ENCODE data around the gene NR4A2. TPM values are rescaled to one million over a fixed set of nuclear protein-coding genes. Genes with fewer than 3 reads are reported as not detected.

The NR4A2 gene
- total RNA-seq, 2 donors from 2014 or later = 1.2 to 1.6 TPM

DNA sequence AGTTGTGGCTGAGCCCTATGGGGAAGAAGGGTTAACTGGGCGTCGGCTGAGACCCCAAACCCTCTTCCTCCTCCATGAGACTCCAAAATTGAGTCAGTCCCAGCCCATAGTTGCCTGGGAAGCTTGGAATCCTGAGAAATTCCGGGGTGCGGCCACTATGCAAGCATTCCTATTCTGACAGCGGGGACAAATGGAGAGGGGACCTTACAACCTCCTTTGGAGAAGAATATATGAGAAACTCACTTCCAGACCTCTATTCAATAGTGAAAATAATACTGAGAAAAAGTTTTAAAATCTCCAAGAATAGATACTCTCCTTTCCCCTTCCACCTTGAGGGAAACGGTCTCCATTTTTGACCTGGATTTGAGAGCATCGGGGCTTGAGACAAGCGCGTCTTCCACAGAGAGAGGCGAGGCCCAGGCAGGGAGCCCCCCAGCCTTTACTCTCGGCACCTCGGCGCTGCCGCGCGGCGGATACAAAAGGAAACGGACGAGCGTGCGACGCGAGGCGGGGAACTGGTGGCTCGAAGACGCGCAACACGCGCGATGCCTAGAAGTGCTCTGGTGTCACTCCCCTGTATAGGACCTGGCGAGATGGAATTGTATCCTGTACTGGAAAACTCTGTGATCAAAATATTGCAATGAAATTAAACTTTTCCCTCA is 11.1 kb downstream of the NR4A2 start:
- H3K4me1 ChIP-seq (ENCODE audit: control insufficient read depth, insufficient read depth, low read length) = no peaks in the 10 kb centered on the region
- 42 to 51% methylated on average over 20 to 31 of the region's 31 CpGs for WGBS, 2 experiments (ENCODE audit: insufficient coverage in 1 of 2, insufficient read length in 1 of 2)
- H3K4me3 Mint-ChIP-seq = peak overlapping the region; percentile 45
- H3K36me3 Mint-ChIP-seq (ENCODE audit: low read depth) = no peaks in the 10 kb centered on the region
- peaks cover 74% of the 10 kb centered on the region for H3K27me3 ChIP-seq (ENCODE audit: control insufficient read depth, insufficient read depth, low read length, poor library complexity, severe bottlenecking)
- H3K4me1 Mint-ChIP-seq = peaks cover 18% of the 10 kb centered on the region
- TF ChIP-seq, protein P1, sequence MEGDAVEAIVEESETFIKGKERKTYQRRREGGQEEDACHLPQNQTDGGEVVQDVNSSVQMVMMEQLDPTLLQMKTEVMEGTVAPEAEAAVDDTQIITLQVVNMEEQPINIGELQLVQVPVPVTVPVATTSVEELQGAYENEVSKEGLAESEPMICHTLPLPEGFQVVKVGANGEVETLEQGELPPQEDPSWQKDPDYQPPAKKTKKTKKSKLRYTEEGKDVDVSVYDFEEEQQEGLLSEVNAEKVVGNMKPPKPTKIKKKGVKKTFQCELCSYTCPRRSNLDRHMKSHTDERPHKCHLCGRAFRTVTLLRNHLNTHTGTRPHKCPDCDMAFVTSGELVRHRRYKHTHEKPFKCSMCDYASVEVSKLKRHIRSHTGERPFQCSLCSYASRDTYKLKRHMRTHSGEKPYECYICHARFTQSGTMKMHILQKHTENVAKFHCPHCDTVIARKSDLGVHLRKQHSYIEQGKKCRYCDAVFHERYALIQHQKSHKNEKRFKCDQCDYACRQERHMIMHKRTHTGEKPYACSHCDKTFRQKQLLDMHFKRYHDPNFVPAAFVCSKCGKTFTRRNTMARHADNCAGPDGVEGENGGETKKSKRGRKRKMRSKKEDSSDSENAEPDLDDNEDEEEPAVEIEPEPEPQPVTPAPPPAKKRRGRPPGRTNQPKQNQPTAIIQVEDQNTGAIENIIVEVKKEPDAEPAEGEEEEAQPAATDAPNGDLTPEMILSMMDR (conservative IDR thresholded peaks at IDR 0.05) = no peak
- no peak for DNase-seq
- peaks cover 19% of the 10 kb centered on the region for H3K9me3 ChIP-seq (ENCODE audit: control insufficient read depth, low read length)
- no peak overlapping the region for H3K27ac Mint-ChIP-seq
- H3K9ac ChIP-seq (ENCODE audit: extremely low read depth, low read length, poor library complexity, severe bottlenecking) = no peak overlapping the region
- H3K27me3 Mint-ChIP-seq (ENCODE audit: insufficient read depth) = peaks cover 92% of the 10 kb centered on the region
- H3K27ac ChIP-seq (ENCODE audit: low read depth, low read length) = no peak overlapping the region
- H3K36me3 ChIP-seq (ENCODE audit: control insufficient read depth, insufficient read depth, low read length) = no peaks in the 10 kb centered on the region
- H3K4me3 ChIP-seq (ENCODE audit: low read length) = peak overlapping the region; percentile 75
- H3K9me3 Mint-ChIP-seq = peaks cover 21% of the 10 kb centered on the region

- H3K9me3 ChIP-seq (ENCODE audit: control insufficient read depth, low read length) = peaks cover 19% of the 10 kb centered on the region
- H3K27ac ChIP-seq (ENCODE audit: low read depth, low read length) = no peak overlapping the region
- Mint-ChIP-seq H3K27ac (no peak overlapping the region), H3K9me3 (peaks cover 21% of the 10 kb centered on the region), H3K4me3 (peak overlapping the region; percentile 59), H3K4me1 (peaks cover 18% of the 10 kb centered on the region), H3K27me3 (ENCODE audit: insufficient read depth) (peaks cover 90% of the 10 kb centered on the region), H3K36me3 (ENCODE audit: low read depth) (no peaks in the 10 kb centered on the region)
- no peaks in the 10 kb centered on the region for H3K4me1 ChIP-seq (ENCODE audit: control insufficient read depth, insufficient read depth, low read length)
- 65 to 68% methylated on average over 11 to 31 of the region's 31 CpGs for WGBS, 2 experiments (ENCODE audit: insufficient coverage in 1 of 2, insufficient read length in 1 of 2)
- H3K36me3 ChIP-seq (ENCODE audit: control insufficient read depth, insufficient read depth, low read length) = no peaks in the 10 kb centered on the region
- TF ChIP-seq, protein P1 (conservative IDR thresholded peaks at IDR 0.05) = peak; percentile 7
- no peak overlapping the region for H3K9ac ChIP-seq (ENCODE audit: extremely low read depth, low read length, poor library complexity, severe bottlenecking)
- peak; percentile 64 for DNase-seq
- peaks cover 74% of the 10 kb centered on the region for H3K27me3 ChIP-seq (ENCODE audit: control insufficient read depth, insufficient read depth, low read length, poor library complexity, severe bottlenecking)
- peak overlapping the region; percentile 49 for H3K4me3 ChIP-seq (ENCODE audit: low read length)
These were observed 11.9 kb downstream of the NR4A2 start for GRCh38 chr2:156320486-156321098.

DNA sequence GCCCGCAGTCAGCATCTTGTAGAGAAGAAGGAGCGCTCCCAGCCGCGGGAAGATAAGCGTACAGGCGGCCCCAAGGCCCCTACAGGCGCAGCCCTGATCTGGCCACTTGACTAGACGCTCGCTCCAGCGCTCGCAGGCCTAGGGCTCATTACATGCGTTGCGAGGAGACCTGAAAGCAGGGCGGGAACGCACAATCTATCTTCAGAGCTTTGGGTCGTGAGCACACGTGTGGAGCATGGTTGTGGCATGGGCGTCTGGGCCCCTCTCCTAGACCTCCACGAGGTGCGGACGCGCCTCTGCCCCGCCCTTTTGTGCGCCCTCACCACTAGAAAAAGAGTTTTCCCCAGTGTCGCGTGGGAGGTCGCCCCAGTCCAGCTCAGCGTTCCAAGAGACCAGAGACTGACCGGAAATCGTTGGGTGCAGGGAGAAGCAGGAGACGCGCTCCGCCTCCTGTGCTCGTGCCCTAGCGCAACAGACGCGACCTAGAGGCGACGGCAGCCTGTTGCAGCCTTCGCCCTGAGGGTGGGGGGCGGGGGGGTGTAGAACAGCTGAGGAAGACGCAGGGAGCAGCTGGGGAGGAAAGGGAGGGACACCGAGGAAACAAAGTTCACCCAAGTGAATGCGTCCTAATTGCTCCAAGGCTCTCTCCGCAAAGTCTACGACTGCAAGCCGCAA is 12.6 kb downstream of the NR4A2 start:
- peak overlapping the region; percentile 59 for H3K4me3 Mint-ChIP-seq
- H3K9ac ChIP-seq (ENCODE audit: extremely low read depth, low read length, poor library complexity, severe bottlenecking) = no peak overlapping the region

More for the DNA sequence above, 12.6 kb downstream of the NR4A2 start:
- peak; percentile 78 for DNase-seq
- Mint-ChIP-seq H3K4me1 (peaks cover 14% of the 10 kb centered on the region), H3K27me3 (ENCODE audit: insufficient read depth) (peaks cover 92% of the 10 kb centered on the region), H3K9me3 (peaks cover 21% of the 10 kb centered on the region), H3K36me3 (ENCODE audit: low read depth) (no peaks in the 10 kb centered on the region), H3K27ac (no peak overlapping the region)
- TF ChIP-seq, protein P1 (conservative IDR thresholded peaks at IDR 0.05) = peak; percentile 38
- peaks cover 74% of the 10 kb centered on the region for H3K27me3 ChIP-seq (ENCODE audit: control insufficient read depth, insufficient read depth, low read length, poor library complexity, severe bottlenecking)
- peaks cover 19% of the 10 kb centered on the region for H3K9me3 ChIP-seq (ENCODE audit: control insufficient read depth, low read length)
- WGBS, 2 experiments (ENCODE audit: insufficient coverage in 1 of 2, insufficient read length in 1 of 2) = 86 to 92% methylated on average over 34 to 47 of the region's 47 CpGs
- no peaks in the 10 kb centered on the region for H3K36me3 ChIP-seq (ENCODE audit: control insufficient read depth, insufficient read depth, low read length)
- no peak overlapping the region for H3K27ac ChIP-seq (ENCODE audit: low read depth, low read length)
- H3K4me1 ChIP-seq (ENCODE audit: control insufficient read depth, insufficient read depth, low read length) = no peaks in the 10 kb centered on the region
- no peak overlapping the region for H3K4me3 ChIP-seq (ENCODE audit: low read length)
